ENCODE results near the gene PDP2.

Gene PDP2

GRCh38 chr16:66919569-66920298 is 39.4 kb downstream of the PDP2 start:
- TF ChIP-seq CTCF (IDR thresholded peaks at IDR 0.05), result no peak

GRCh38 chr16:66920299-66920590 is 39.9 kb downstream of the PDP2 start:
- TF ChIP-seq CTCF (IDR thresholded peaks at IDR 0.05), result no peak

DNA sequence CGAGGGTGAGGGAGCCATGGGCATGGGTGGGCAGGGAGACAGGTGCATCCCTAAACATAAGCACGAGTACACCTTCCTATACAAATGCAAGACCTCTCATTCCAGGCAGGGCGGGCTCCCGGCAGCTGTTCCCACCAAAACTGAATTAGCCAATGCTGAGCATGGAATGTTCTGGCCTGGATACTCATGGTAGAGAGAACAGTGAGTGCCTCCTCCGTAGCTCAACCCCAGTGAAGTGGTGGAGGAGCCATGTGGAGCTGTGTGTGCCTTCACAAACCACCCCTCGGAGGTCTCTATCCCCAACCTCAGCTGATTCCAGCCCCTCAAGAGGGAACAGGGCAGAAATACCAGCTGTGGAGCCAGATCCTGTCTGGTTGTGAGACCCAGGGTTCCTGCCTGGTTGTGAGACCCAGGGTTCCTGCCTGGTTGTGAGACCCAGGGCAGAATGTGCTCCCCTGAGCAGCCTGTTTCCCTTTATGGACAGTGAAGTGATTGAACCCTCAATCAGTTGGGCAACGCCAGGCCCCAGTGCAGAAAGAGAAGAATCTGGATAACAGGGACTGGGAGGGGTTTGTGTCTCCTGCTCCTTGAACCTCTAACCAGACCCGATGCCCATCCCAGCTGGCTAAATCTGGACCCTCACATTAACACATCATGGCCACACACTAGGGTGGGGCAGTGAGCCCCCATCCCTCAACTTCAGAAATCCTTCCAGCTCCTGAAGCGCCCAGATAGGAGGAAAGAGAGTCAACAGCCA is 40.8 kb downstream of the PDP2 start:
- no peak for TF ChIP-seq CTCF (IDR thresholded peaks at IDR 0.05)

GRCh38 chr16:66921729-66922450 is 41.6 kb downstream of the PDP2 start:
- TF ChIP-seq CTCF (IDR thresholded peaks at IDR 0.05), result no peak

DNA sequence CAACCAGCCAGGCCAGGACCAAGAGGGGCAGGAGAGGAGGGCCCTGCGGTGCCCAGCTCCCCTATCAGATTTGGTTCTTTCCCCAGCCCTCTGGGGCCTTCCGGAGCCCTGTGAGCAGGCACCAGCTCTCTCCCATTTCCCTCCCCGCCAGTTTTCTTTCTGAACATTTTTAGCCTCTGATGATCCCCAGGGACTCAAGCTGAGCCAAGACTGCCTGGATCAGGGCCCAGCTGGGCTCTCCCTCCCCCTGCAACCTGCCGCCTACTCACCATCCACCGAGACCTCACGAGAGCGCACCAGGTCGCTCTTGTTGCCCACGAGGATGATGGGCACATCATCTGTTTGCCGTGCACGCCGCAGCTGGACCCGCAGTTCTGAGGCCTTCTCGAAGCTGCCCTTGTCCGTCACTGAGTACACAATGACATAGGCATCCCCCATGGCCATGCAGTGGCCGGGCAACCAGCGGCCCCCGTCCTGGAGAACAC is 43.0 kb downstream of the PDP2 start:
- TF ChIP-seq CTCF (IDR thresholded peaks at IDR 0.05), result no peak

DNA sequence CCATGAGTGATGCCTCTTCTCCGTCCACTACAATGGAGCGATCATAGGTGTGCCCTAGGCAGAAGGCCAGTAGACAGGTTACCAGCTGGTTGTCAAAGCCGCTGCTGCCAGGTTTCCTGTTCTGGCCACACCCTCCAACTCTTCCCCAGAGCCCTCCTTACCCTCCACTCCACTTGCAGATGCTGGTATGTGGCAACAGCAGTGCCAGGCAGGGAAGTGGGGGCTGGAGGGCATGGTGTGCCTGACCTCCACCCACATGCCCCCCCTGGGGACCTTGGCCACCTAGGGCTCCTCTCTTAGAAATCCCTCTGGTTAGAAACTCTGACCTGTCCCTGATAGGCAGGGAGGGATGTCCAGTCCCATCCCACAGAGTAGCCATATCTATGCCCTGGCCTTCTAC is 43.6 kb downstream of the PDP2 start:
- TF ChIP-seq CTCF (IDR thresholded peaks at IDR 0.05), result no peak

- TF ChIP-seq CTCF (IDR thresholded peaks at IDR 0.05), result peak; percentile 31; the same call in 1 of the 2 replicates
Observed at GRCh38 chr16:66924527-66925321, 44.4 kb downstream of the PDP2 start.

Measured in LNCAP (cell line).